SK-N-SH treated with all-trans-retinoic acid at 6 μM for 48 hours (cell line): ENCODE results near the gene PRPF19.

Experiments used
- CREB5 ChIP-seq: fragments of 250-450 bp; sonication (Bioruptor Pico); IDR thresholded peaks from 2 replicates; pipeline ENCODE4 v1.5.1; 2020; ENCODE audit warnings: low read depth, mild to moderate bottlenecking, moderate library complexity
- CSDC2 ChIP-seq: fragments of 250-450 bp; sonication (Bioruptor Pico); IDR thresholded peaks from 2 replicates; pipeline ENCODE4 v1.5.0; 2020; ENCODE audit warnings: mild to moderate bottlenecking, moderate library complexity
- CSRNP3 ChIP-seq: fragments of 250-450 bp; sonication (Bioruptor Pico); IDR thresholded peaks from 2 replicates; pipeline ENCODE4 v1.5.1; 2021; ENCODE audit warnings: mild to moderate bottlenecking, moderate library complexity
- RARB ChIP-seq: fragments of 250-450 bp; sonication (Bioruptor Pico); IDR thresholded peaks from 2 replicates; pipeline ENCODE4 v1.8.0; 2021; ENCODE audit warnings: mild to moderate bottlenecking, moderate library complexity
- SNAI2 ChIP-seq: fragments of 250-450 bp; sonication (Bioruptor Pico); IDR thresholded peaks from 2 replicates; pipeline ENCODE4 v1.5.0; 2020; ENCODE audit warnings: mild to moderate bottlenecking, moderate library complexity
- ZC3H10 ChIP-seq: fragments of 250-450 bp; sonication (Bioruptor Pico); IDR thresholded peaks from 2 replicates; pipeline ENCODE4 v1.5.1; 2021; ENCODE audit warnings: mild to moderate bottlenecking, moderate library complexity
- ZFP3 ChIP-seq: fragments of 250-450 bp; sonication (Bioruptor Pico); IDR thresholded peaks from 2 replicates; pipeline ENCODE4 v1.5.0; 2020; ENCODE audit warnings: mild to moderate bottlenecking, moderate library complexity
- ZFP30 ChIP-seq: fragments of 450-650 bp; formaldehyde crosslinking; IDR thresholded peaks from 2 replicates; pipeline ENCODE4 v1.5.0; 2022; ENCODE audit warnings: mild to moderate bottlenecking, moderate library complexity
- ZNF565 ChIP-seq: fragments of 450-650 bp; formaldehyde crosslinking; conservative IDR thresholded peaks from 2 replicates; pipeline ENCODE4 v1.5.0; 2020; ENCODE audit warnings: low read depth, mild to moderate bottlenecking, moderate library complexity

GRCh38 chr11:60919956-60920355 is 13.6 kb upstream of the PRPF19 start:
- TF ChIP-seq CSRNP3 (CRISPR knock-in tag) (no peak), ZFP30 (CRISPR knock-in tag) (no peak), SNAI2 (CRISPR knock-in tag) (no peak), CREB5 (no peak), ZNF565 (CRISPR knock-in tag) (no peak), RARB (CRISPR knock-in tag) (no peak), ZFP3 (no peak), ZC3H10 (CRISPR knock-in tag) (no peak), CSDC2 (no peak)
